Stimulated activated CD4-positive, alpha-beta T cell treated with anti-CD3 and anti-CD28 coated beads, Interleukin-4, amount 100 ng/mL, for 4 hours (primary cell): Measurements from ENCODE around the gene SOX8.
"Not testable (repeated sequence)": the region's sequence is repeated elsewhere in the genome, so short reads cannot be mapped to it uniquely, and the experiment has no call there.

Experiments used
- DNase-seq, 2 experiments: peaks; one replicate each; pipeline ENCODE4 v3.0.0-alpha.2; 2020

Gene SOX8

GRCh38 chr16:1009358-1010150, 28.0 kb downstream of the SOX8 start:
- no peak for DNase-seq

- no peak for DNase-seq
Observed at GRCh38 chr16:1010251-1010650, 28.7 kb downstream of the SOX8 start.

GRCh38 chr16:1010815-1011214, 29.2 kb downstream of the SOX8 start:
- DNase-seq: no peak

GRCh38 chr16:1011316-1012082, 29.9 kb downstream of the SOX8 start:
- DNase-seq: no peak

- no peak for DNase-seq
Observed at GRCh38 chr16:1012135-1012534, 30.6 kb downstream of the SOX8 start.

GRCh38 chr16:1012722-1013592, 31.4 kb downstream of the SOX8 start:
- no peak for DNase-seq

- no peak for DNase-seq
Observed at GRCh38 chr16:1013593-1013900, 32.0 kb downstream of the SOX8 start.

- DNase-seq: no peak
Observed at GRCh38 chr16:1014221-1014620, 32.7 kb downstream of the SOX8 start.

GRCh38 chr16:1014771-1015495, 33.4 kb downstream of the SOX8 start:
- no peak for DNase-seq

- no peak for DNase-seq
Observed at GRCh38 chr16:1018447-1019198, 37.1 kb downstream of the SOX8 start.

GRCh38 chr16:1019231-1020090, 37.9 kb downstream of the SOX8 start:
- no peak for DNase-seq

GRCh38 chr16:1020091-1020399, 38.5 kb downstream of the SOX8 start:
- DNase-seq: no peak

- DNase-seq: no peak
Observed at GRCh38 chr16:1020591-1020990, 39.0 kb downstream of the SOX8 start.

GRCh38 chr16:1021553-1022160, 40.1 kb downstream of the SOX8 start:
- no peak for DNase-seq

GRCh38 chr16:1022466-1022865, 40.9 kb downstream of the SOX8 start:
- DNase-seq: no peak

GRCh38 chr16:1024138-1024537, 42.6 kb downstream of the SOX8 start:
- no peak for DNase-seq

- not testable (repeated sequence) for DNase-seq
Observed at GRCh38 chr16:1025183-1025809, 43.7 kb downstream of the SOX8 start.

GRCh38 chr16:1026057-1026783, 44.6 kb downstream of the SOX8 start:
- no peak for DNase-seq

- no peak for DNase-seq
Observed at GRCh38 chr16:1026784-1027500, 45.4 kb downstream of the SOX8 start.
